ENCODE results near the gene PLD3. TPM values are rescaled to one million over a fixed set of nuclear protein-coding genes. Genes with fewer than 3 reads are reported as not detected.

Gene PLD3
- total and polyA plus RNA-seq, 11 donors, result 109 to 375 (median 161) TPM

DNA sequence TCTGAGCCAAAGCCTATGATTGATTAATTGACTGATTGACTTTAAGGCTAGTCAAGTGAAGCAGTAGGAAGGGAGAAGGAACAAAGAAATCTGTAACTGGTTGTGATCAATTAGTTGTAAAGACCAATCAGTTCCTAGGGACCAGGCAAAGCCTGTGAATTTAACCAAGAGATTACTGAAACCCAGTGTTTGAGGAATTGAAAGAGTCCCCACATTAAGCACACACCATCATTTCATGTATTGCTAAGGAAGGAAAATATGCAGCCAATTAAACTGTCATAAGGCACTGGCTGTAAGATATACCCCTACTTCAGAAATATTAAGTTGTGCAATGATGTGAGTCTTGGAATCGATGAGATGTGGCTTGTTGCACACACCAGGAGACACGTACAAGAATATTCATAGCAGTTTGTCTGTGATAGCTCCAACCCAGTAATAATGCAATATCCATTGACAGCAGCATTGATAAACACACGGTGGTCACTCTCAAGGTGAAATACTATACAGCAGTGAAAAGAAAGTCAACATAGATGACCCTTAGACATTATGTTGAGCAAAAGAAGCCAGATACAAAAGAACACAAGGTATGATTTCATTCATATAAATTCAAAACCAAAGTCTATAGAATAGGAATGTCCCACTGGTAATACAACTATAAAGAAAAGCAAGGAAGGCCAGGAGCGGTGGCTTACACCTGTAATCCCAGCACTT lies 9.3 kb upstream of the PLD3 start:
- H3K27ac ChIP-seq, result peak overlapping the region in 2 of 12 donors; percentile 20 to 89
- H3K4me1 ChIP-seq, result peaks cover 0 to 42% (median 18%) of the 10 kb centered on the region in 12 donors
- no peaks in the 10 kb centered on the region for H3K9me3 ChIP-seq
- no peaks in the 10 kb centered on the region for H3K27me3 ChIP-seq
- TF ChIP-seq POLR2A (IDR thresholded peaks at IDR 0.05), result no peak
- TF ChIP-seq, protein P1, sequence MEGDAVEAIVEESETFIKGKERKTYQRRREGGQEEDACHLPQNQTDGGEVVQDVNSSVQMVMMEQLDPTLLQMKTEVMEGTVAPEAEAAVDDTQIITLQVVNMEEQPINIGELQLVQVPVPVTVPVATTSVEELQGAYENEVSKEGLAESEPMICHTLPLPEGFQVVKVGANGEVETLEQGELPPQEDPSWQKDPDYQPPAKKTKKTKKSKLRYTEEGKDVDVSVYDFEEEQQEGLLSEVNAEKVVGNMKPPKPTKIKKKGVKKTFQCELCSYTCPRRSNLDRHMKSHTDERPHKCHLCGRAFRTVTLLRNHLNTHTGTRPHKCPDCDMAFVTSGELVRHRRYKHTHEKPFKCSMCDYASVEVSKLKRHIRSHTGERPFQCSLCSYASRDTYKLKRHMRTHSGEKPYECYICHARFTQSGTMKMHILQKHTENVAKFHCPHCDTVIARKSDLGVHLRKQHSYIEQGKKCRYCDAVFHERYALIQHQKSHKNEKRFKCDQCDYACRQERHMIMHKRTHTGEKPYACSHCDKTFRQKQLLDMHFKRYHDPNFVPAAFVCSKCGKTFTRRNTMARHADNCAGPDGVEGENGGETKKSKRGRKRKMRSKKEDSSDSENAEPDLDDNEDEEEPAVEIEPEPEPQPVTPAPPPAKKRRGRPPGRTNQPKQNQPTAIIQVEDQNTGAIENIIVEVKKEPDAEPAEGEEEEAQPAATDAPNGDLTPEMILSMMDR (IDR thresholded peaks at IDR 0.05), result no peak
- WGBS, 4 donors, result 92 to 95% (median 93%) methylated on average over 4 of the region's 4 CpGs
- peaks cover 0 to 40% (median 32%) of the 10 kb centered on the region in 9 donors for H3K36me3 ChIP-seq
- ATAC-seq, result no peak
- H3K4me3 ChIP-seq, result no peak overlapping the region
- intact Hi-C loops (cut with DNase I), result no loop called here
- DNase-seq, result no peak

DNA sequence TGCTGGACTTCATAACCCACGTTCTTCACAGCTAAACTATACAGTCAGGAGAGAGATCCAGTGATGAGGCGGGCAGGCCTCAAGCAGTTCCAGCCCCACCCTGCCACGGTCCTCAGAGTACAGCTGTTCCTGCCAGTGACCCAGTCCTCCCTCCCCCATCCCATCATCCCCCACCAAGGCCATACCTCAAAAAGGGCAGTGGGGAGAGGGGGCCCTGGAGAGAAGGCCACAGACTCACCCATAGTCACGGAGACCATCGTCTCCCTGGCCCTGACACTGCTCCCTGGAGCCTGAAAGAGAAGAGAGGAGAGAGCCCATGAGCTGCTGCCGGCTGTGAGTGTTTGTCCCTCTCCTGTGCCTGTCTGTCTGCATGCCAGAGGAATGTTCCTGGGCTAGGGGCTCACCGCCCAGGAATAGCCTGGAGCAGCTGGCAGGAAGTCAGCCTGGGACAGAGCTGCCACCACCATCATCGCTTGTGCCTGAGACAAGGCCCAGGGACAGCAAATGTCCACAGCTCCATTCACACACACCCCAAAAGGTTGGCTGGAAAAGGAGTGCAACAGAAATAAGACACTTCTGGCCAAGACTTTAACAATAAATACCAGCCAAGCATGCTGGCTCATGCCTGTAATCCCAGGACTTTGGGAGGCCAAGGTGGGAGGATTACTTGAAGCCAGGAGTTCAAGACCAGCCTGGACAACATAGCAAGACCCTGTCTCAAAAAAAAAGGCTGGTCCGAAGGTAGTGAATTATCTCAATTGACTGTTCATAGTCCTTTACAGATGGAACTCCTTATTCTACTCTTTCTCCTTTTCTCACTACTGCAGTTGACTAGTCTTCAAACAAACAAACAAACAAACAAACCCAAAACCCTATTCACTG lies 6.7 kb upstream of the PLD3 start:
- H3K27me3 ChIP-seq, result no peaks in the 10 kb centered on the region
- ATAC-seq, result peak; percentile 94 to 98 (median 96)
- 42 to 63% (median 47%) methylated on average over 6 to 9 of the region's 9 CpGs for WGBS, 4 donors
- TF ChIP-seq POLR2A (IDR thresholded peaks at IDR 0.05), result peak in 1 of 2 donors; percentile 53
- TF ChIP-seq, protein P1 (IDR thresholded peaks at IDR 0.05), result no peak
- peak overlapping the region in 9 of 12 donors; percentile 2 to 43 (median 24) for H3K4me3 ChIP-seq
- no peaks in the 10 kb centered on the region for H3K9me3 ChIP-seq
- H3K36me3 ChIP-seq, result peaks cover 0 to 20% (median 14%) of the 10 kb centered on the region in 9 donors
- intact Hi-C loops (cut with DNase I), result loop anchor here in 1 of 10 donors (10.0 kb wide), 1 partner anchor 83 kb away; the partner anchor contains the start of gene SERTAD1
- H3K4me1 ChIP-seq, result peaks cover 0 to 45% (median 18%) of the 10 kb centered on the region in 12 donors
- H3K27ac ChIP-seq, result peak overlapping the region; percentile 52 to 94 (median 86)
- DNase-seq, result peak; percentile 81 to 94 (median 82)

DNA sequence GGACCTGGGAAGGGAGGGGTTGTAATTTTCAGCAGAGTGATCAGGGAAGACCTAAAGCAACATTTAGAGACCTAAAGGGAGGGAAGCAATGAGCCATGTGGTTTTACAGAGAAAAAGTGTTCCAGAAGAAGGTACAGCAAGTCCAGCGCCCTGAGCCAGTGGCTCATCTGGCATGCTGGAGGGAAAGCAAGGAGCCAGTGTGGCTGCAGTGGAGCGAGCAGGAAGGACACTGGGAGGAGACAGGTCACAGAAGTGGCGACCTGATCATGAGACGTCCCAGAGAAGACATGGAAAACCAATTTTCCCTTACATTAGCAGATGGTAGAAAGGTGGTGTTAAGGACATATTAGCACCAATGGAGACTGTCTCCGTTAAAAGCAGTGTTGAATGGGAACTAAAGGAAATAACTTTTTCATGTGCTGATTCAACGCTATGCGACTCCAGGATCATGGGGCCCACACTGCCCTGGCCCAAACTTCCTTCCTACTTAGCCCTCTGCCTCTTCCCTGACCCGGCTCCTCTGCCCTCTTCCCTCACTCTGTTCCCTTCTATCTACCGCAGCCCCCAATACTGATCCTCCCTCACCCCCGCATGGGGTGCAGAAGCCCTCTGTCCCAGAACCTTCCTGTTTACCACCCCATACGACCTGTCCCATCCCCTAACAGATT lies 5.7 kb upstream of the PLD3 start:
- no peak for ATAC-seq
- TF ChIP-seq, protein P1 (IDR thresholded peaks at IDR 0.05), result no peak
- TF ChIP-seq POLR2A (IDR thresholded peaks at IDR 0.05), result no peak
- Histone ChIP-seq H3K36me3 (peaks cover 0 to 20% (median 14%) of the 10 kb centered on the region in 9 donors), H3K4me3 (no peak overlapping the region), H3K4me1 (peaks cover 0 to 53% (median 28%) of the 10 kb centered on the region in 12 donors), H3K27me3 (no peaks in the 10 kb centered on the region), H3K27ac (peak overlapping the region; percentile 52 to 94 (median 86)), H3K9me3 (no peaks in the 10 kb centered on the region)
- intact Hi-C loops (cut with DNase I), result loop anchor here in 1 of 10 donors (10.0 kb wide), 1 partner anchor 82 kb away; the partner anchor contains the start of gene SERTAD1
- WGBS, 4 donors, result 70 to 78% (median 75%) methylated on average over 11 of the region's 11 CpGs
- no peak for DNase-seq
